MM.1S (cell line): Measurements from ENCODE around the gene MPDZ.

Experiments
- CTCF ChIP-seq: fragments of 300-600 bp; sonication (generic); IDR thresholded peaks from 2 replicates; pipeline ENCODE4 v1.5.1; 2016; ENCODE audit warnings: antibody characterized with exemption, low read length, mixed read lengths
- EZH2 ChIP-seq: fragments of 300-600 bp; sonication (generic); optimal IDR thresholded peaks from 2 replicates; pipeline ENCODE3; 2017; ENCODE audit warnings: low read depth, mild to moderate bottlenecking, antibody characterized with exemption, low read length, mixed read lengths
- EZH2phosphoT487 ChIP-seq: fragments of 300-600 bp; sonication (generic); IDR thresholded peaks from 2 replicates; pipeline ENCODE4 v1.6.1; 2018; ENCODE audit warnings: antibody characterized with exemption, low read length

- no peak for TF ChIP-seq EZH2
- TF ChIP-seq CTCF = no peak
- TF ChIP-seq EZH2phosphoT487 = no peak
Measured at GRCh38 chr9:13071921-13072320, 207.6 kb downstream of the MPDZ start.
